ENCODE measurements around the gene WDR27.

Gene WDR27

DNA sequence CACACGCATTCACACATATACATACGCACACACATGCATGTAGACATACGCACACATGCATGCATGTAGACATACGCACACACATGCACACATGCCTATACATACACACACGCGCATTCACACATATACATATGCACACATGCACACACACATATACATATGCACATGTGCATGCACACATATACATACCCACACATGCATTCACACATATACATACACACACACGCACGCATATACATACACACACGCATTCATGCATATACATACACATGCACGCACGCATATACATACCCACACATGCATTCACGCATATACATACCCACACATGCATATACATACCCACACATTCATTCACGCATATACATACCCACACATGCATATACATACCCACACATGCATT is 80.5 kb downstream of the WDR27 start (continued):
- TF ChIP-seq KLF7 (tag by site-specific recombination; IDR thresholded peaks at IDR 0.05; ENCODE audit: borderline replicate concordance), result no peak
- no peak for TF ChIP-seq ZNF555 (tag by site-specific recombination; conservative IDR thresholded peaks at IDR 0.05)
- no peak for TF ChIP-seq ZNF610 (tag by site-specific recombination; IDR thresholded peaks at IDR 0.05; ENCODE audit: borderline replicate concordance)
- TF ChIP-seq YY1 (tag by site-specific recombination; IDR thresholded peaks at IDR 0.05), result no peak
- TF ChIP-seq ZNF138 (tag by site-specific recombination; IDR thresholded peaks at IDR 0.05; ENCODE audit: borderline replicate concordance), result no peak

DNA sequence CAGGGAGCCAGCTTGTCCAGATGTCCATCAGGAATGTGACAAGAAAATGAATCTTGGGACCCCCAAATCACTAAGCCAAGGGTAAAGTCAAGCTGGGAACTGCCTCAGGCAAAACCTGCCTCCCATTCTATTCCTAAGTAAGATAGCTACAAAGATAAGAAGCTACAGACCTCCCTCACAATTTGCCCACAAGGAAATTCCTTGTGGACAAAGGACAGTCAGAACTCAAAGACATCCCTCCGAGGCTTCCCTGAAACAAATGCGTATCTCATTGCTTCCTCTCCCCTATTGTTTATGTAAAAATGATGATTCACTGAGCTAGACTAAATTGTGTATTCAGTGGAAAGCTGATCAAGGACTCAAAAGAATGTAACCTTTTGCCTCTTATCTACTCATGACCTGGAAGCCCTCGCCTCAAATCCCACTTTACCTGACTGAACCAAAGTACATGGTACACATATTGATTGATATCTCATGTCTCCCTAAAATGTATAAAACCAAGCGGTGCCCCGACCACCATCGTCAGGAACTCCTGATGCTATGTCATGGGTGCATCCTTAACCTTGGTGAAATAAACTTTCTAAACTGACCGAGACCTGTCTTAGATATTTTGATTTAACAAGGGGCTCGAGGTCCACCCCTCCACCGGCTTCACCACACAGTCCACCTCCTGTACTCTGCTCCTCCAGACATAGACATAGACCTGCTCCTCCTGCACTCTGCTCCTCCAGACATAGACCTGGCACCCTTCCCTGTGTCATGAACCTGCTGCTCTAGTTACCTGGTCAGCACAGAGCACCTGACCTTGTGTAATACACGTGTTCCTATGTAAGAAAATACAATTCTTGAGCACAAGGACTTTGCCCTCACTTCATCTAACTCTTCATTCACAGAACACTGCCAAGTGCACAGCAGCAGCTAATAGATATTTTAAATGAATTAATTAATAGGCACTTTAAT is 81.4 kb downstream of the WDR27 start:
- no peaks in the 10 kb centered on the region for H3K4me1 ChIP-seq (ENCODE audit: control insufficient read depth, insufficient read depth, low read length)
- H3K27ac ChIP-seq (ENCODE audit: extremely low read depth, low read depth, low read length), result no peak overlapping the region
- H3K36me3 ChIP-seq (ENCODE audit: control insufficient read depth in 2 of 2, insufficient read depth in 1 of 2, low read length in 2 of 2), result peaks cover 0 to 22% of the 10 kb centered on the region in 2 experiments; a peak in 1 of 3 replicates
- no peak for TF ChIP-seq ZNF473 (tag by site-specific recombination; IDR thresholded peaks at IDR 0.05)
- TF ChIP-seq, protein P1, sequence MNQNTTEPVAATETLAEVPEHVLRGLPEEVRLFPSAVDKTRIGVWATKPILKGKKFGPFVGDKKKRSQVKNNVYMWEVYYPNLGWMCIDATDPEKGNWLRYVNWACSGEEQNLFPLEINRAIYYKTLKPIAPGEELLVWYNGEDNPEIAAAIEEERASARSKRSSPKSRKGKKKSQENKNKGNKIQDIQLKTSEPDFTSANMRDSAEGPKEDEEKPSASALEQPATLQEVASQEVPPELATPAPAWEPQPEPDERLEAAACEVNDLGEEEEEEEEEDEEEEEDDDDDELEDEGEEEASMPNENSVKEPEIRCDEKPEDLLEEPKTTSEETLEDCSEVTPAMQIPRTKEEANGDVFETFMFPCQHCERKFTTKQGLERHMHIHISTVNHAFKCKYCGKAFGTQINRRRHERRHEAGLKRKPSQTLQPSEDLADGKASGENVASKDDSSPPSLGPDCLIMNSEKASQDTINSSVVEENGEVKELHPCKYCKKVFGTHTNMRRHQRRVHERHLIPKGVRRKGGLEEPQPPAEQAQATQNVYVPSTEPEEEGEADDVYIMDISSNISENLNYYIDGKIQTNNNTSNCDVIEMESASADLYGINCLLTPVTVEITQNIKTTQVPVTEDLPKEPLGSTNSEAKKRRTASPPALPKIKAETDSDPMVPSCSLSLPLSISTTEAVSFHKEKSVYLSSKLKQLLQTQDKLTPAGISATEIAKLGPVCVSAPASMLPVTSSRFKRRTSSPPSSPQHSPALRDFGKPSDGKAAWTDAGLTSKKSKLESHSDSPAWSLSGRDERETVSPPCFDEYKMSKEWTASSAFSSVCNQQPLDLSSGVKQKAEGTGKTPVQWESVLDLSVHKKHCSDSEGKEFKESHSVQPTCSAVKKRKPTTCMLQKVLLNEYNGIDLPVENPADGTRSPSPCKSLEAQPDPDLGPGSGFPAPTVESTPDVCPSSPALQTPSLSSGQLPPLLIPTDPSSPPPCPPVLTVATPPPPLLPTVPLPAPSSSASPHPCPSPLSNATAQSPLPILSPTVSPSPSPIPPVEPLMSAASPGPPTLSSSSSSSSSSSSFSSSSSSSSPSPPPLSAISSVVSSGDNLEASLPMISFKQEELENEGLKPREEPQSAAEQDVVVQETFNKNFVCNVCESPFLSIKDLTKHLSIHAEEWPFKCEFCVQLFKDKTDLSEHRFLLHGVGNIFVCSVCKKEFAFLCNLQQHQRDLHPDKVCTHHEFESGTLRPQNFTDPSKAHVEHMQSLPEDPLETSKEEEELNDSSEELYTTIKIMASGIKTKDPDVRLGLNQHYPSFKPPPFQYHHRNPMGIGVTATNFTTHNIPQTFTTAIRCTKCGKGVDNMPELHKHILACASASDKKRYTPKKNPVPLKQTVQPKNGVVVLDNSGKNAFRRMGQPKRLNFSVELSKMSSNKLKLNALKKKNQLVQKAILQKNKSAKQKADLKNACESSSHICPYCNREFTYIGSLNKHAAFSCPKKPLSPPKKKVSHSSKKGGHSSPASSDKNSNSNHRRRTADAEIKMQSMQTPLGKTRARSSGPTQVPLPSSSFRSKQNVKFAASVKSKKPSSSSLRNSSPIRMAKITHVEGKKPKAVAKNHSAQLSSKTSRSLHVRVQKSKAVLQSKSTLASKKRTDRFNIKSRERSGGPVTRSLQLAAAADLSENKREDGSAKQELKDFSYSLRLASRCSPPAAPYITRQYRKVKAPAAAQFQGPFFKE (tag by site-specific recombination; IDR thresholded peaks at IDR 0.05; ENCODE audit: borderline replicate concordance), result no peak
- CTCF ChIA-PET, result no interaction called here
- H3K9me3 ChIP-seq (ENCODE audit: control insufficient read depth, insufficient read depth, low read depth, low read length), result no peaks in the 10 kb centered on the region
- POLR2A ChIA-PET, result no interaction called here
- no peak overlapping the region for H3K4me3 ChIP-seq (ENCODE audit: low read depth, low read length)

DNA sequence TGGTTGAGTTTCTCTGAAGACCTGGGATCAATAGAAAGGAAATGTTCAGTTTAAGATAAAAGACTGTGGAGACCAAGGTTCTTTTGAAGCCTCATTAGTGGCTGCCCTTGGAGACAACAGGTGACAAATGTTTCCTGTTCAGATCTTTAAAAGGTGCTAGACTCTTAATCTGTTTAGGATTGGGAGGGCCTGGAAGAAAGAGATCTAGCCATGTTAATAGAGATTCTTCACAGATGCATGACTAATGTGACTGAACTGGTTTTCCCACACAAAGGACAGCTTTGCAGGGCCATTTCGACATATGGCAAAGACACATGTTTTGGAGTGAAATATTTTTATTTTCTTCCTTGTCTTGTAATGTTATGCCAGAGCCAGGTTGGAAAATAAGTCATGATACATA is 82.2 kb downstream of the WDR27 start:
- Histone ChIP-seq H3K9me3 (ENCODE audit: control insufficient read depth, insufficient read depth, low read depth, low read length) (no peaks in the 10 kb centered on the region), H3K36me3 (ENCODE audit: control insufficient read depth in 2 of 2, insufficient read depth in 1 of 2, low read length in 2 of 2) (peaks cover 0 to 14% of the 10 kb centered on the region in 2 experiments; a peak in 1 of 3 replicates), H3K27ac (ENCODE audit: extremely low read depth, low read depth, low read length) (no peak overlapping the region), H3K4me3 (ENCODE audit: low read depth, low read length) (no peak overlapping the region), H3K4me1 (ENCODE audit: control insufficient read depth, insufficient read depth, low read length) (no peaks in the 10 kb centered on the region)
- CTCF ChIA-PET, result no interaction called here
- POLR2A ChIA-PET, result no interaction called here
- no peak for TF ChIP-seq SP2 (tag by site-specific recombination; IDR thresholded peaks at IDR 0.05)
- TF ChIP-seq ZNF658 (tag by site-specific recombination; IDR thresholded peaks at IDR 0.05), result no peak
- no peak for TF ChIP-seq ZBTB7A (tag by site-specific recombination; IDR thresholded peaks at IDR 0.05; ENCODE audit: low read depth)
- TF ChIP-seq TCF7L2 (IDR thresholded peaks at IDR 0.05; ENCODE audit: borderline replicate concordance, low read depth, low read length), result no peak
- no peak for TF ChIP-seq ZNF548 (tag by site-specific recombination; IDR thresholded peaks at IDR 0.05)
- TF ChIP-seq, protein P2, sequence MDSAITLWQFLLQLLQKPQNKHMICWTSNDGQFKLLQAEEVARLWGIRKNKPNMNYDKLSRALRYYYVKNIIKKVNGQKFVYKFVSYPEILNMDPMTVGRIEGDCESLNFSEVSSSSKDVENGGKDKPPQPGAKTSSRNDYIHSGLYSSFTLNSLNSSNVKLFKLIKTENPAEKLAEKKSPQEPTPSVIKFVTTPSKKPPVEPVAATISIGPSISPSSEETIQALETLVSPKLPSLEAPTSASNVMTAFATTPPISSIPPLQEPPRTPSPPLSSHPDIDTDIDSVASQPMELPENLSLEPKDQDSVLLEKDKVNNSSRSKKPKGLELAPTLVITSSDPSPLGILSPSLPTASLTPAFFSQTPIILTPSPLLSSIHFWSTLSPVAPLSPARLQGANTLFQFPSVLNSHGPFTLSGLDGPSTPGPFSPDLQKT (IDR thresholded peaks at IDR 0.05; ENCODE audit: borderline replicate concordance, low read depth, low read length), result no peak
- TF ChIP-seq ZNF777 (tag by site-specific recombination; IDR thresholded peaks at IDR 0.05; ENCODE audit: borderline replicate concordance), result no peak
- no peak for TF ChIP-seq ZNF354C (tag by site-specific recombination; IDR thresholded peaks at IDR 0.05; ENCODE audit: borderline replicate concordance, low read depth)
- no peak for TF ChIP-seq ZNF211 (tag by site-specific recombination; IDR thresholded peaks at IDR 0.05; ENCODE audit: low read depth)
- TF ChIP-seq ZBTB17 (tag by site-specific recombination; IDR thresholded peaks at IDR 0.05), result no peak
- TF ChIP-seq KLF1 (tag by site-specific recombination; IDR thresholded peaks at IDR 0.05), result no peak
- no peak for TF ChIP-seq SALL2 (tag by site-specific recombination; IDR thresholded peaks at IDR 0.05; ENCODE audit: borderline replicate concordance)
- TF ChIP-seq ZNF292 (tag by site-specific recombination; IDR thresholded peaks at IDR 0.05; ENCODE audit: borderline replicate concordance, low read depth), result no peak
- TF ChIP-seq, protein P3, sequence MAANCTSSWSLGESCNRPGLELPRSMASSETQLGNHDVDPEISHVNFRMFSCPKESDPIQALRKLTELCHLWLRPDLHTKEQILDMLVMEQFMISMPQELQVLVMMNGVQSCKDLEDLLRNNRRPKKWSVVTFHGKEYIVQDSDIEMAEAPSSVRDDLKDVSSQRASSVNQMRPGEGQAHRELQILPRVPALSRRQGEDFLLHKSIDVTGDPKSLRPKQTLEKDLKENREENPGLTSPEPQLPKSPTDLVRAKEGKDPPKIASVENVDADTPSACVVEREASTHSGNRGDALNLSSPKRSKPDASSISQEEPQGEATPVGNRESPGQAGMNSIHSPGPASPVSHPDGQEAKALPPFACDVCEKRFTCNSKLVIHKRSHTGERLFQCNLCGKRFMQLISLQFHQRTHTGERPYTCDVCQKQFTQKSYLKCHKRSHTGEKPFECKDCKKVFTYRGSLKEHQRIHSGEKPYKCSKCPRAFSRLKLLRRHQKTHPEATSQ (tag by site-specific recombination; IDR thresholded peaks at IDR 0.05), result no peak
- TF ChIP-seq ZNF530 (tag by site-specific recombination; IDR thresholded peaks at IDR 0.05; ENCODE audit: low read depth), result no peak
- no peak for TF ChIP-seq ZNF146 (tag by site-specific recombination; IDR thresholded peaks at IDR 0.05)
- TF ChIP-seq ZSCAN30 (tag by site-specific recombination; IDR thresholded peaks at IDR 0.05), result no peak
- no peak for TF ChIP-seq ZFP37 (tag by site-specific recombination; IDR thresholded peaks at IDR 0.05)

Measured in HEK293 (cell line).